NCI-H748 (cell line): Measurements from ENCODE around the gene IFNE.
A peak's percentile ranks its signal among the peaks of the same experiment; 100 is the strongest.
"Not testable (repeated sequence)": the region's sequence is repeated elsewhere in the genome, so short reads cannot be mapped to it uniquely, and the experiment has no call there.

Experiments used
- DNase-seq: peaks from one replicate; lab custom pipeline; 2025; ENCODE audit not compliant: unreplicated experiment; lab: John Stamatoyannopoulos, UW

IFNE gene

DNA sequence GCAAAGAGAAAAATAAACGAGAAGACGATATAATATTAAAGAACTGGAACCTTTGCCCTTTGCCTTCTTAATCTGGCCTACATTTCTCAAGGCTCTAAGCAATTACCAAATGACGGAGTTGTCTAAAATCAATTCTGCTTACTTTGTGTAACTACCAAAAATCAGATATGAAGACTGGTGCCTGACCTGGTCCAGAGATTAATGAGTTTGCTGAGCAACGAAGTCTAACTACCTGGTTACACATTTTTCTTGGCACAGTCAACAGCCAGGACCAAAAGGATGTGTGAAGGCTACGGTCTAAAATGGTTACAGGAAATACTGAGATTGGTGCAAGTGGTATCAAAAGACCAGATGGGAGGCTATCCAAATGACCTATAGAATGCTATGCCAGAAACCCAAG, 17.8 kb upstream of the IFNE start:
- no peak for DNase-seq

DNA sequence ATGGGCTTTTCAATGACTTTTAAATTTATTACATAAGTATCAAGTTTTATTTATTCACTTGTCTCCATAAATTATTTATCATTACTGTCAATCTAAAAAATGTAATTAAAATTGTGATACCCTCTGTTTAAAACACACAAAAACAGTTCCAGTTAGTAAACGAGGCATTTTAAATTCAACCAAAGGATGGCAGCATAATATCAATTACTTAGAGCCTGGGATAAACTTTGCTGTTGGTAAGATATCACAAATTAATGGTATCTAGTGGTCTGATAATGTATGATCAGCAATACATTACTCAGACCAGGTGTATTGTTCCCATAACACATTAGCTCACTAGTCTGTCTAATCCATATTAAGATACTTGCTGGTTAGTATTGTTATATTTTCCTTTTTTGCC, 9.6 kb upstream of the IFNE start:
- no peak for DNase-seq

DNA sequence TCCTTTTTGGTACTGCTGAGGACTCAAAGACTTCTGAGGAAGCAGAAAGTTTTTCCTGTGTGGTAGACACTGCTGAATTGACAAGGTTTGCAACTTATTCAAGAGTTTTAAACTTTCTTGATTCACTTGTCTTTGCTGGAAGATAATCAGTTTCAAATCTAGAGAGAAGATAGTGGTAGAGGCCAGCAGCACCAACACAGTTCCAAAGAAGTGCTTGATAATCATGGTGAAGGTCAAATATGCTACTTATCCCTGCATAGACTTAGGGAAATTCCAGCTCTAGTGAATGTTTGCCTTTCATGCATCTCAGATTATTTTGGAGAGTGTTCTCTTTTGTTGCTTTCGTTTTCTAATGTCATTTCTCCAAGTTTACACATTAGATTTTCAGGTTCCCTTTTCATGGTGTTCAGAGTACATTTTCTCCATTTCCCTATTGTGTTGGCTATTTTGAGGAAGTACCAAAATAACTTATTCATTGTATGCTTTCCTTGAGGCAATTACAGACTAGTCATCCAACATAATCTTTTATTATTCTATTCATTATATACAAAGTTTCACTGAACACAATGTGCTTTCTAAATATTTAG, 550 bp downstream of the IFNE start:
- no peak for DNase-seq

DNA sequence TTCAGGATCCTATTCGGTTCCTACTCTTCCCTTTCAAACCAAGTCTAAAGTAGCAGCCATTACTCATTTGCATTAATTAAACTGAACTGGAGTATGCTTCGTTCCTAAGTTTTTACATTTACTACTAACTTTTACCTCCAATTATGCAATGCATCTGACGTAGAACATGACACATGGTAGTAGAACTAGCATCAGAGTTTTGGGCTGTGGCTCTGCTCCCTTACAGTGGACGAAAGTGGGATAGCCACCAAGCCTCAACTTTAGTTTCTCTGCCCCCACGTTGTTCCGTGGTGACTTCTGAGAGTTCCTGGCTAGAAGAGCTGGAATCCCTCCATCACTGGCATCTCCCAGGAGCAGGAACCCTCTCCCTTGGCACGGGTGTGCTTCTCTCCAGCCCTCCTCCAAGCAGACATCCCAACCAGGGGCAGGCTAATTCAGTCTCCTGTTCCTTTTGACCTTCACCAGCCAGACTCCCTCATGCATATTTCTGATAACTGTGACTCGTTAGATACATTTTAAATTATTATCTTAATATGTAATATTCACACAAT, 2.9 kb downstream of the IFNE start:
- no peak for DNase-seq

DNA sequence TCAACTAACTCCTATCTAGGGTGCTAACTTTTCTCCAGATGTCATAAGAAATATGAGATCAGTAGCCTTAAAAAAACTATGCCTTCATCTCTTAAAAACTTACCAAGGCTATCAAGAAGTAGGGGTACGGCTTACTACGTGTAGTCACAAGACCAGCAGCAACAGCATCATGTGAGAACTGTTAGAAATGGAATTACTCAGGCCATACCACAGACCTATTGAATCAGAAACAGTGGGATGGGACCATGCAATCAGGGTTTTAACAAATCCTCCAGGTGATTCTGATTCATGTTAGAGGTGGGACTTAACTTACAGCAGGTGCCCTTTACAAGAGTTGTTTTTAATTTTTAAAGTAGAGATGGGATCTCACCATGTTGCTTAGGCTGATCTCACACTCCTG, 4.6 kb downstream of the IFNE start:
- DNase-seq, result no peak

DNA sequence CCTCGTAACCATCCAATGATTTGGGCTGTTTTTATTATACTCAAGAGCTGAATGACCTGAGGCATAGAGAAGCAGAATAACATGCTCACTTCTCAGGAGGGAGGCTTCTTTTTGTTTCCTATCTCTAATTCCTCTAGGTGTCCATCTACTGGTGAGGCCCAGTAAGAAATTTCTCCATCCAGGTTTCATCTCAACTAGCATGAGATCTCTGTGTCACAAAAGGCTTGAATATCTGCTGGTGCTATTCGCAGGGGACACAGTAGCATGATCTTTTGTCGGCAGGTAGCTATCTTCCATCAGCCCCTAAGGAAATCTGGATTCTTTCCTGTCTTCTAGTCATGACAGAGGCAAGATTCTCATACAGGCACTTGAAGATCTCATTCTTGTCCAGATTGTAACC, 8.9 kb downstream of the IFNE start:
- DNase-seq, result no peak

DNA sequence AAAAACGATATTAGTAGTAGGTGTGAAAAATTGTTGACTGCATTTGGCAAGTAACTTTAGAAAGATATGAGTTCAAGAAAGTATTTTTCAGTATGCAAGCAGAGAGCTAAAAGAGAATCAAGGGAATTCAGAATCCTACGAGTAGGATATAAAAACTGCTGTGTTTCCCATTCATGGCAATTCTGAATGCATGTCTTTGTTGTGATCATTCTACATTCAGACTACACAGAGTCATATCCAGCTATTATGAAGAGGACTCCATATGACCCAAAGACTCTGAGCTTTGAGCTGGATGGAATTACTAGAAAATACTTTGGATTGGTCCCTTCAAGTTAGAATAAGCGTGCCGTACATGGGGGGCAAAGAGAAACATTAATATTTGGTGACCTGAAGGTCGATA, 12.0 kb downstream of the IFNE start:
- no peak for DNase-seq

DNA sequence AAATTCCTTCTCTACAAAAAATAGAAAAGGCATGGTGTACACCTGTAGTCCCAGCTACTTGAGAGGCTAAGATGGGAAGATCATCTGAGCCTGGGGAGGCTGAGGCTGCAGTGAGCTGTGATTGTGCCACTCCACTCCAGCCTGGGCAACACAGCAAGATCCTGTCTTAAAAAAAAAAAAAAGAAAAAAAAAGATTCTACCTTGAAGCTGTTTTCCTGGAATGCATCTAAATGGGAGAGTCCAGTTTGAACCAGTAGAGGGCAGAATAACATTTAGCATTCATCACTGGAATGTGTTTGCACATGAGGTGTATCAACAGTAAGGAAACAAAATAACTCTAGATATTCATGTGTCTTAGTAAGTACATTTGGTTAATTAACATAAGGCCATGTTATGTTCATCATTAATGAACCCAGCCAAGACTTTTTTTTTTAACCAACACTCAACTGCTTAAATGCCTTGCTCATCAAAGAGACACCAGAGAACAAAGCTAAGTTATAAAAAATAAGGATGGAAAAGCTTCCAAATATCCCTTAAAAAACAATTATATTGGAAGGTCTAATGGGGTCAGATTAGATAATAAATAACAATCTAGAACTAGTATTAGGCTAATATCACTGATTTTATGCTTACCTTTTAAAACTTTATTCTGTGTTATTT, 16.1 kb downstream of the IFNE start:
- DNase-seq, result peak; percentile 36

DNA sequence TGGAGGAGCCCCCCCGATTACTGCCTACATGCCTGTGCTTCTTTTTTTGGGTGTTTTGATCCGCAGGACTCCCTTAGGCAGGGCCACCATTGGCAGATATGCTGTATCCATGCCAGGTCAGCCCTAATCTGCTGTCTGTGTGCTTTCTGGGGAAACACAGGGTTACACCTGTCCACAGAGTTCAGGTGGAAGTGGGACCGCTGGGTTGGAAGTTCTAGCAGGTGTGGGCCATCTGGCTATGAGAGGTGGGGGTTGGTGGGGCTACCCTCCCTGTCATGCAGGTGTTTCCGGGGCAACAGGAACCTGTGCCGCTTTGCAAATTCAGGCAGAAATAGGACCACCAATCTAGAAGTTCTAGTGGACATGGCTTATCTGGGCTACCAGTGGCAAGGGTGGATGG, 17.0 kb downstream of the IFNE start:
- no peak for DNase-seq

DNA sequence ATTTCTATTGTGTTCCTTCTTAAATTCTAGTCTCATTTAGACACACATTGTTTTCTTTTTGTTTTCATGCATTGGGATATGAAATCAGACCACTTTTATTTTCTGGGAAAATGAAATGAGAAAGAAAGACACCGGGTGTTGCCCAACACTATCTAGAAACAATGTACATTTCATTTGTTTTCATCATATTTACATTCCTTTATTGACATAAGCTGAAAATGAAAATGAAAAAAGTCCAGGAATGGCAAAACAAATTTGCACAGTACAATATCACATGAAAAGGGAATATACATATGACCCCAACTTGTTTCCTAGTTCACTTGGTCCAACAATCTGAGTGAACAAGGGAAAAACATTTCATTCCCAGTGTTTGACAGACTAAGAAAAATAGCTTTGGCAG, 20.7 kb downstream of the IFNE start:
- no peak for DNase-seq

DNA sequence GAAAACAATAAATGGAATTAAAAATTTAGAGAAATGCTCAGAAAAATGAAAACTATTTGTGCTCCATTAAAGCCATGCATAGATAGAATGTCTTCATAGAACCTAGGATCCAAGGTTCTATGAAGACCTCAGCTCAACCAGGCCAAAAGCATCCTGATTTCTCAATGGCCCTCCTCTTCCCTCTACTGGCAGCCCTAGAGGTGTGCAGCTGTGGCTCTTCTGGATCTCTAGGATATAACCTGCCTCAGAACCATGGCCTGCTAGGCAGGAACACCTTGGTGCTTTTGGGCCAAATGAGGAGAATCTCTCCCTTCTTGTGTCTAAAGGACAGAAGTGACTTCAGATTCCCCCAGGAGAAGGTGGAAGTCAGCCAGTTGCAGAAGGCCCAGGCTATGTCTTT, 26.8 kb downstream of the IFNE start:
- no peak for DNase-seq

DNA sequence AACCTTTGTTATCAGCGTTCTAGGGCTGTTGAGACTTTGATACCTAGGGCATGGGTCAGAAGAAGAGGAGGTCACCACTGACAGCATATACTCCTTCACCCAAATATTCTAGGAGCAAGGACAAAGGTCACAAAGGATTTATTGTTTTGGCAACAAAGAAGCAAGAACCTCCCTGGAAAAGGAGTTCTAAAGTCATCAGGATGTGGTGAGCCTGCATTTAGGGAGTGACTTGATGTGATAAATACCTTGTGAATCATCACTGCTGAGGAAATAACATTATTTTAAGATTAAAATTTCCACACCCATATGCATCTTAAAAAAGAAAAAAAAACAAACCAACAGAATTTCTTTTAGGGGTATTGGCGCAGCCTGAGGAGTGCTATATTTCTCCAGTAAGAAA, 28.0 kb downstream of the IFNE start:
- DNase-seq, result no peak

DNA sequence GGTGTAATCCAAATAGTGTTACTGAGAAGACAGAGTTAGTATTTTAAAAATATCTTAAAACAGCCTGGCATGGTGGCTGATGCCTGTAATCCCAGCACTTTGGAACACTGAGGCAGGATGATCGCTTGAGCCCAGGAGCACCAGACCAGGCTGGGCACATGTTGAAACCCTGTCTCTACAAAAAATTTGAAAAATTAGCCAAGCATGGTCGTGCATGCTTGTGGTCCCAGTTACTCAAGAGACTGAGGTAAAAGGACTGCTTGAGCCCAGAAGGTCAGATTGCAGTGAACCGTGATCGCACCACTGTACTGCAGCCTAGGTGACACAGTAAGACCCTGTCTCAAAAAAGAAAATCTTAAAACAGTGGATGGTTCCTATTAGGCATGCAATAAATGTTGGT, 29.4 kb downstream of the IFNE start:
- no peak for DNase-seq

DNA sequence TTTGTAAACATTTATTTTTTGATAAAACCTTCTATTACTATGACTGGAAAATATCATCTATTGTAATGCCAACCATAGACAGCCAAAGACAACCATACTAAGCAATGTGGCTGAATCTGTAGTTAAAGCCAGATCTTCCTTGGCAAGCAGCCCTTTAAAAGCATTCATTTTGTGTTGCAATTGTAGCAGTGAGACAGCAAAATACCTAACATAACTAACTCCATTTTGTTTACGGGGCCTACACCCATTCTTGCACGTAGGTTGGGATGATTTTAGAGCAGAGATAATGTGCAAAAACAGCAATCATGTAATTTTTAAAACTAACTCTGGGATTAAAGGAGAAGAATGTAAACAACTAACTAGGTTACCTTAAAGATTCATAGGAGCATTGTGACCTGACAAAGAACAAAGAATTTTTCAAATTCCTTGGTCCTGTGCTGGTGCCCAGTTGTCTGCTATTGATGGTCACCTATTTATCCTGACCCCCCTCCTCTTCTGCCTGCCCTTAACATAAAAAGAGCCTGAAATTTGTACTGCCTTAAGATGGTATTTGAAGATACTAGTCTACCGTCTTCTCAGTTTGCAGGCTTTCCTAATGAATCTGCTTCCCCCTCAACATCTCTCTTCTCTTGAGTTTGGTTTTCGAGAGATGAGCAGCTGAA, 31.2 kb downstream of the IFNE start:
- DNase-seq, result no peak

DNA sequence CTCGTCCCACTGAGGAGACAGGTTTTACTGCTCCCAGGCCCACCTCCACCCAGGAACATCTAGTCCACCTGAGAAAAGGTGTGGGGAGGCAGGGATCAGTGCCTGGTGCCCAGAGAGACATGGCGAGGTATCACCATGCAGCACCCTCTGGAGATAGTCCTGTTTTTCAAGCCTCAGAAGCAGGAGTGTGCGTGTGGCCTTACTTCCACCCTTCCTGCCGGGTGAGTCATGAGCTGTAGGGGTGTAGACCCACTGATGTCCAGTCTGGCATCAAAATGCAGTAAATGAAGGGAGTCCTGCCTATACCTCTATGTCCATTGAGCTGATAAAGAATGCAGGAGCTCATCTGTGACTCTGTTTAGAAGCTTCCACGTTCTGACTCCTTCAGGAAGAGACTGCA, 32.8 kb downstream of the IFNE start:
- DNase-seq, result not testable (repeated sequence)

DNA sequence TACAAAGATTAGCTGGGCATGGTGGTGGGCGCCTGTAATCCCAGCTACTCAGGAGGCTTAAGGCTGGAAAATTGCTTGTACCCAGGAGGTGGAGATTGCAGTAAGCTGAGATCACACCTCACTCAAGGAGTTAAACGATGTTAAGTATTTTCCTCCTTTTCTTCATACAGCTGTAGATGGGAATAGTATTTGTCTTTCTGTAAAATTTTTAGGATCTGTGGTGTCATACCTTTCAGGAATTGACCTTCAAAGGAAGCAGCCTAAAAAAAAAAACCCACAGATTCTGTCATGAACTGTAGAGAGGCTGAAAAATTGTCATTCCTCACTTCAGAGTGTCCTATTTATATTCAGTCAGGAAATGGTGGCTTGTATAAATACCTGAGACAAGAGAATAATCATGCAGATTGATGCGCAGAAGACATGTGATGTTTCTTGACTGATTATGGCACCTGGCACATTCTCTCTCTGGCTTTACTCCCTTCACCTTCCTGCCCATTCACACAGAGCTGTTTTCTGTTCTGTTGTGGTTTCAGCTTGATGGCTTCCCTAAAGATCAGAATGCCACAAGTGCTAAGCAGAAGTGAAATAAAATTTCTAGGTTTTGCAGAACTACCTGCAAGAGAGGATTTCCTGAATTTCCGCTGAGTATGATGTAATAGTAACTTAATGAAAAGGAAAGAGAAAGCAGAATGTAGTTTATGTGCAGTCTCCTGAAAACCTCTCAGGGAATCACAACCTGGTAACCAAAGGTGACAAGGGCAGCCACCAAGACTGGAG, 38.1 kb downstream of the IFNE start:
- no peak for DNase-seq

DNA sequence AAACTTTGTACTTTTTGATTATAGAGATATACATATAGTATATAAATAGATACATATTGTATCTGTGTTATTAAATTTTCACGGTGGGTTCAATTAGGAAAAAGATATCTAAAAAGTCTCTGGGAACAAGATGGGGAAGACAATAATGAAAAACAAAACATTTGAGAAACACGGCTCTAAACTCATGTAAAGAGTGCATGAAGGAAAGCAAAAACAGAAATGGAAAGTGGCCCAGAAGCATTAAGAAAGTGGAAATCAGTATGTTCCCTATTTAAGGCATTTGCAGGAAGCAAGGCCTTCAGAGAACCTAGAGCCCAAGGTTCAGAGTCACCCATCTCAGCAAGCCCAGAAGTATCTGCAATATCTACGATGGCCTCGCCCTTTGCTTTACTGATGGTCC, 42.0 kb downstream of the IFNE start, which contains the start of gene IFNA1:
TSS of gene IFNA1 (plus strand) at position 301 of the 400 bp plus-strand sequence. CDS start at position 370, 69 bp downstream.
- DNase-seq, result no peak

DNA sequence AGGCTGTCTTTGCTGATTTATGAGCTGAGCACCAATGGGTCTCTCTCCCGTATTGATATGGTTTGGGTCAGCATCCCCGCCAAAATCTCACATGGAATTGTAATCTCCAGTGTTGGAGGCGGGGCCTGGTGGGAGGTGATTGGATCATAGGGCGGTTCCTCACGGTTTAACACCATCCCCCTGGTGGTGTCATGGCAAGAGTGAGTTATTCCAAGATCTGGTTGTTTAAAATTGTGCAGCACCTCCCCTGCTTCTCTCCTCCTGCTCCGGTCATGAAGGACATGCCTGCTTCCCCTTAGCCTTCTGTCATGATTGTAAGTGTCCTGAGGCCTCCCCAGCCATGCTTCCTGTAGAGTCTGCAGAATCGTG, 47.1 kb downstream of the IFNE start:
- DNase-seq, result not testable (repeated sequence)

DNA sequence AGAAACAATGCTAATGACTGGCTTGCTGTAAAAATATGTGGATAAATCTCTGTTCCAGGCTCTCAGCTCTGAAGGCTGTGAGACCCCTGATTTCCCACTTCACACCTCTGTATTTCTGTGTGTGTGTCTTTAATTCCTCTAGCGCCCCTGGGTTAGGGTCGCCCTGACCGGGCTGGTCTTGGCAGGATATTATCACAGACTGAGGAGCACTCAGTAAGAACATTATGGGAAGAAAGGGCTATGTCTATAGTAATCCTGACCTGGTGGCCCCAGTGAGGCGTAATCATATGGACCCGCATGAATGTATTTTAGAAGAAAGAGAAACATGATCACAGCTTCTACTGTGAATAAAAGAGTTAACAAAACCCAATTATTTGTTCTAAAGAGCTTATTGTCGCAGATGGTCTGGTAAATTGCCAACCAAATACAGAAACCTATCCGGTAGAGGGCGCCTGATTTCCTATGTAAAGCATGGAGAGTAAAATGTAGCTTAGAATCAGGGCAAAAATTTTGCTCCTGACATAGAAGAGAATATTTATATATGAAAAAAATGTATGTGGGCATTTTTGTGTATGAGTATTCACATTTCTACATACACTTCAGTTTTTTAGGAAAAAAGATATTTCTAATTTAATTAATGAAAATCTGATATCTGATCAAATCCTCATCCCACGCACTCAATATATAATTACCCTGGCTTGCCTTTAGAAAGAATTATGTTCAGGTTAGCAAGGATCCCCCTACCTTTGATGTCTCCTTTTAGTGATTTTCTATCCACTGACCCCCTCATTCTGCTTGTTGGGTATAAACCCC, 47.7 kb downstream of the IFNE start:
- DNase-seq, result peak; percentile 64

DNA sequence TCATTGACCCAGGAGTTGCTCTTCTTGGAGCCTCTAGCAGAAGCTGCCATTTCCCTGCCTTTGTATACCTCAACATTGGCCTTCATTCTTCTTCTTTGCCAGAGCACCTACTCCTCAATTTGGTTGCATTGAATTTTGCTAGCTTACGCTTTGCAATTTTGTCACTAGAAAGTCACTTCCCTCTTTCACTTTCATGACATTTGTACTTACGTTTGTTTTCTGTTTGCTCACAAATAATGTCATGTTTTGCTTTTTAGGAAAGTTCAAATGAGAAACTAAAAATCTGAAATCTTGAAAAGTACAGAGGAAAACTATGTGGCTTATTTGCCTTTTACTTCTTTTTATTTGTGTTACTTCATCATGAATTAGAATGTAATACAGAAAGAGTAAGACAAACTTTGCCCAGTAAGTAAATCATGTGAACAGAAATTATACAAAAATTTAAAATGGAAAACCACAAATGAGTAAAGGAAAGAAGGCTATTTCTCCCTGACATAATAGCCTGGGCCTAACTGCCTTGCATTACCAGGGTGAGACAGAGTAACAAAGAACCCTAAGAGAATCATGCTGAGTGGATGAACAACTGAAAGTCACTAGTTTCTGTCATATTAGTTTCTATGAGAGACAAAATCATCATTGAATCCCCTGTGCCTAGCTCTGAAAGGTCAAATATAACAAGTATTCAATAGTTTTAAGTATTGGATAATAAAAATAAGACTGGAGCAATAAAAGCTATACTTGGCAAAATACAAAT, 49.3 kb downstream of the IFNE start:
- no peak for DNase-seq
